GM21515 (cell line): ENCODE data around the gene COP1.
A peak's percentile ranks its signal among the peaks of the same experiment; 100 is the strongest.
"Not testable (repeated sequence)": the region's sequence is repeated elsewhere in the genome, so short reads cannot be mapped to it uniquely, and the experiment has no call there.

Experiments
- ATAC-seq: cut with Tn5 transposase; IDR thresholded peaks from one replicate; pipeline ENCODE4 v1.9.1; 2021; ENCODE audit not compliant: unreplicated experiment

COP1 gene

GRCh38 chr1:176206961-176207902, at the start of gene COP1:
Gene COP1, minus strand, starts transcription at chr1:176207286. Its CDS starts 308 bp downstream, at chr1:176206978.
- peak; percentile 87 for ATAC-seq

DNA sequence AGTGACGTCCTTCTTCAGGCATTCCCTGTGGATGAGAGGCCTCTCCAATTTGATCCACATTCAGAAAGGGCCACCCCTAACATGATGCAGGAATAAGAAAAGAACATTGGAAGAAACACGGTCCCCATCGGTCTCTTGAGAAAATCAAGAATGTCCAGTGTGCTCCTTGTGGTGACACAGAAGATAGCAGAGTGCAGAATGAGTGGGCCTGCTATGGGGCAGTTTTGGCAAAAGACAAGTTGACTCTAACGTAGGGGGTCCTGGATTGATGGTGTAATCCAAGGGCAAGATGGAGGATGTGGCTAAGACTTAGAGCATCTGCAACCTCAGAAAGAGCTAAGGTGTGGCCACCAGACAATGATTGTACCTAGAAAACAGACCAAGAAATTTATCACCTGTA, 45.1 kb upstream of the COP1 start:
- ATAC-seq = no peak

GRCh38 chr1:176244851-176245250, 37.8 kb upstream of the COP1 start:
- no peak for ATAC-seq

DNA sequence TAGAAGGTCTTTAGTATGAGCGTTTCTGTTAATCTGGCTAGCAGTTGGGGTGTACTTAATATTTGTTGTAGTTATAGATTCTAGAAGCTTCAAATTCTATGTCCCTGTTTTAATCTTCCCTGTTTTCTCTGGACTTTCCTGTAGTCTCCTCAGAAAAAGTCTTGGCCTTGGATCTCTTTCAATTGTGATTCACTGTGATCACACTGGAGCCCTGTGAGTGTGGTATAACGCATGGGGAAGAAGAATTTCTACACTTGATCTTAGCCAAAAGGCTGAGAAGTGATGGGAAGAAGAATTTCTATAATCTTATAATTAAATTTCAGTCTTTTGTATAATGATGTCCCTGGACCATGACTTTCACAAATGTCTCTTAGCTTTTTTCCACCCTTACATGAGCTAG, 36.7 kb upstream of the COP1 start:
- ATAC-seq = no peak

- no peak for ATAC-seq
Observed at GRCh38 chr1:176241385-176242015, 34.4 kb upstream of the COP1 start.

DNA sequence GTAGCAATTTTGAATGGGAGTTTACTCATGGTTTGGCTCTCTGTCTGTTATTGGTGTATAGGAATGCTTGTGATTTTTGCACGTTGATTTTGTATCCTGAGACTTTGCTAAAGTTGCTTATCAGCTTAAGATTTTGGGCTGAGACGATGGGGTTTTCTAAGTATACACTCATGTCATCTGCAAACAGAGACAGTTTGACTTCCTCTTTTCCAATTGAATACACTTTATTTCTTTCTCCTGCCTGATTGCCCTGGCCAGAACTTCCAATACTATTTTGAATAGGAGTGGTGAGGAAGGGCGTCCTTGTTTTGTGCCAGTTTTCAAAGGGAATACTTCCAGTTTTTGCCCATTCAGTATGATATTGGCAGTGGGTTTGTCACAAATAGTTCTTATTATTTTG, 26.6 kb upstream of the COP1 start:
- ATAC-seq = not testable (repeated sequence)

DNA sequence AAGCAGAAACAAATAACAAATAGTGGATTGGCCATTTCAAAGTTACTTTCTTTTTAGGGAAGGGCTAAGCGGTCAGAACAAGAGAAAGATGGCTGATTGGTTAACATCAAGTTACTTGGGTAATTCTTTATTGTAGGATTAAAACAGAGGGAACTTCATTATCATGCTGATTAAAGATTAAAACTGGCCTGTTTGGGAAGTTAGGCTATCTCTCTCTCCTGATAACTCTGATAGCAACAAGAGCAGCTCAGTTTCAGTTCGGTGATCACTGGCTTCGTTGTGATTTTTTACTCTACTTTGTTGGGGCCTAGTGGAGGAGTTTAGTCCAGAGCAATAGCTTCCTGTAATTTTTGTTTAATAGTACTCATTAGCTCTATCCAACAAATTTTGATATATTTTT, 20.5 kb upstream of the COP1 start:
- ATAC-seq = no peak

GRCh38 chr1:176225911-176226310, 18.8 kb upstream of the COP1 start:
- ATAC-seq = no peak

- ATAC-seq = no peak
Observed at GRCh38 chr1:176225479-176225875, 18.4 kb upstream of the COP1 start.

DNA sequence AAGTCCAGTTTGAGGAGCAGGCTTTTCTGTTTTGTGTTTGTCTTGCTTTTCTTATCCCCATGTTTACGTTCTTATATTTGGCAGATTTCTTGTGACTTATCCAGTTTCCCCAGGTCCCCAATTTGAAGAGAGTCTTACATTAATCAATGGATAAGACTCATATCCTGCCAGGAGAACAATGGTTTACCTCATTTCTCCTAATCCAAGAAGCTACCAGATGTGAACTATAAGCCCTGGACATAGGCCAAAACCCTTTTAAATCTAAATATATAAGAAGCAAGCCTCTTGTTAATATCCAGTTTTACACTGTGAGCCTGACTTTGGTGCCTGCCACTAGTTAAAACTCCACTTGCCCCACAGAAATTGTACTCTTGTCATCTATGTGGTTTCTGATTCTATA, 15.1 kb upstream of the COP1 start:
- no peak for ATAC-seq

DNA sequence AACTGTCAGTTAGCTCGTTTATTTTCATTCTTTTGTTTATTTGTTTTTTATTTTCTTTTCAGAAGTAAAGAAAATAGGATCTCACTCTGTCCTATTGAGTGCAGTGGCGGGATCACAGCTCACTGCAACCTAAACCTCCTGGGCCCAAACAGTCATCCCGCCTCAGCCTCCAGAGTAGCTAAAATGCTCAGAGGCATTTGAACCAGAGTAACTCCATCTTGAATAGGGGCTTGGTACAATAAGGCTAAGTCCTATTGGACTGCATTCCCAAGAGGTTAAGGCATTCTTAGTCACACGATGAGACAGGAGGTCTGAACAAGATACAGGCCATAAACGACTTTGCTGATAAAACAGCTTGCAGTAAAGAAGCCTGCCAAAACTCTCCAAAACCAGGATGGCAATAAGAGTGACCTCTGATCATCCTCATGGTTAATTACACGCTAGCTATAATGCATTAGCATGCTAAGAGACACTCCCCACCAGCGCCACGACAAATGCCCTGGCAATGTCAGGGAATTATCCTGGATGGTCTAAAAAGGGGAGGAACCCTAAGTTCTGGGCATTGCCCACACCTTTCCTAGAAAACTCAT, 13.1 kb upstream of the COP1 start:
- ATAC-seq = no peak

GRCh38 chr1:176217461-176218099, 10.5 kb upstream of the COP1 start:
- ATAC-seq = no peak

- no peak for ATAC-seq
Observed at GRCh38 chr1:176216031-176216430, 8.9 kb upstream of the COP1 start.

GRCh38 chr1:176211396-176212165, 4.5 kb upstream of the COP1 start:
- ATAC-seq = no peak

DNA sequence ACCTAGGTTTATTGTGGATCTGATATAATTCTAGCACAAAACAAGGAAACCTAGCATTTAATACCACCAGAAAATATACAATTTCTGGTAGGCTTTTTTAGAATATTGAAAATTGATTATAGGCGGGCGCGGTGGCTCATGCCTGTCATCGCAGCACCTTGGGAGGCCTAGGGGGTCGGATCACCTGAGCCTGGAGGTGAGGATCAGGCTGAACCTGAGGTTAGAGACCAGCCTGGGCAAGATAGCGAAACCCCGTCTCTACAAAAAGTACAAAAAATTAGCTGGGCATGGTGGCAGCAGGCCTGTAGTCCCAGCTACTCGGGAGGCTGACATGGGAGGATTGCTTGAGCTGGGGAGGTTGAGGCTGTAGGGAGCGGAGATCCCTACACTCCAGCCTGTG, 948 bp upstream of the COP1 start:
- no peak for ATAC-seq

- ATAC-seq = peak; percentile 22
Observed at GRCh38 chr1:176206006-176206960, 803 bp downstream of the COP1 start.

DNA sequence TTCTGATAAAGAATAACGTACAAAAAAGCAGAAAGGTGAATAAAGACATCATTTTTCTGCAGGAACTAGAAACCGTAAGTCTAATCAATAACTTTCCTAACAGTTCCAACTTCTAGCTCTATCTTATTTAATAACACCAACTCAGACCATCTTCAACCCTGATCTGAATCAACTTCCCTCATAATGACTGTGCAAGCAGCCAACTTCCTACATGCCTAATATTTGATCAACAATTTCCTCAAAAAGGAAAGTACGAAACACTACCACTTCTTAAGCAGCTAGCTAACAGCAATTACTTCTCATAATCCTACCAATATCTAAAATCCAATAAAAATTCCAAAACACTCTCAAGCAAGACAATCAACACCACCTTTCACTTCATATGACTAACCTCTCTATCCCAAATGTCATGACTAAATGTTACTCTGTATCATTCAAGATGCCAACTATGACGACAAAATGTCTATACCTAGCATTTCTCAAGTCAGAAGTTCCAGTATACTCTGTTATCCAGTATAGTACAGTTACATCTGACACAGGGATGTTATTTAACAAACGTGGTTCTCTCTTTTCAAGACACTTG, 1.7 kb downstream of the COP1 start:
- no peak for ATAC-seq

- ATAC-seq = not testable (repeated sequence)
Observed at GRCh38 chr1:176204655-176205054, 2.4 kb downstream of the COP1 start.

- no peak for ATAC-seq
Observed at GRCh38 chr1:176203735-176204134, 3.4 kb downstream of the COP1 start.
